DND-41 (cell line): ENCODE results near the gene SLC25A45.

ENCODE experiments used
- ATAC-seq: fragments of 200-7000 bp; cut with Tn5 transposase; 3 replicates; pipeline ENCODE4 v1.9.1; 2021; ENCODE audit warnings: low read depth; ENCODE audit not compliant: insufficient read depth
- DNase-seq: peaks from one replicate; pipeline ENCODE4 v3.0.0-alpha.2; 2020
- H2AFZ ChIP-seq: 2 replicates; pipeline ENCODE4 v1.6.0; 2012; ENCODE audit warnings: low read depth, low read length
- H3K27ac ChIP-seq: 2 replicates; pipeline ENCODE4 v1.5.1; 2012; ENCODE audit warnings: low read length, inconsistent platforms
- H3K27me3 ChIP-seq: fragments of 200-600 bp; sonication (generic); 2 replicates; pipeline ENCODE4 v1.6.0; 2012; ENCODE audit warnings: low read length, mild to moderate bottlenecking, inconsistent platforms; ENCODE audit not compliant: insufficient read depth, poor library complexity
- H3K36me3 ChIP-seq: 2 replicates; pipeline ENCODE4 v1.5.1; 2012; ENCODE audit warnings: low read length, inconsistent platforms; ENCODE audit not compliant: insufficient read depth
- H3K4me1 ChIP-seq: 2 replicates; pipeline ENCODE4 v1.5.1; 2012; ENCODE audit warnings: mild to moderate bottlenecking, low read length; ENCODE audit not compliant: insufficient read depth
- H3K4me2 ChIP-seq: 2 replicates; pipeline ENCODE4 v1.6.0; 2012; ENCODE audit warnings: mild to moderate bottlenecking, moderate library complexity, low read length, inconsistent platforms; ENCODE audit not compliant: insufficient read depth
- H3K4me3 ChIP-seq, 2 experiments: fragments of 200-600 bp in 1 of 2; shearing (Covaris generic) in 1 of 2; 2 replicates each; pipeline ENCODE4 v1.5.1; 2012 to 2016; ENCODE audit warnings: inconsistent platforms in 2 of 2, low read length in 2 of 2, mild to moderate bottlenecking in 2 of 2, low read depth in 1 of 2, moderate library complexity in 1 of 2
- H3K79me2 ChIP-seq: 2 replicates; pipeline ENCODE4 v1.6.0; 2012; ENCODE audit warnings: low read length, inconsistent platforms; ENCODE audit not compliant: insufficient read depth
- H3K9ac ChIP-seq: 2 replicates; pipeline ENCODE4 v1.6.0; 2012; ENCODE audit warnings: low read depth, mild to moderate bottlenecking, inconsistent platforms, low read length, moderate library complexity
- H3K9me3 ChIP-seq: 2 replicates; pipeline ENCODE4 v1.5.1; 2012; ENCODE audit warnings: low read length, moderate library complexity, mild to moderate bottlenecking, inconsistent platforms; ENCODE audit not compliant: insufficient read depth, severe bottlenecking
- H4K20me1 ChIP-seq: 2 replicates; pipeline ENCODE4 v1.6.0; 2012; ENCODE audit warnings: low read length; ENCODE audit not compliant: insufficient read depth
- CTCF ChIP-seq: IDR thresholded peaks from 2 replicates; pipeline ENCODE4 v1.5.1; 2012; ENCODE audit warnings: borderline replicate concordance, low read length, moderate library complexity, mild to moderate bottlenecking; ENCODE audit not compliant: poor library complexity, severe bottlenecking; ENCODE audit errors: extremely low read depth
- EZH2 ChIP-seq: IDR thresholded peaks from 3 replicates; pipeline ENCODE4 v1.6.1; 2012; ENCODE audit warnings: borderline replicate concordance, low read depth, mild to moderate bottlenecking, moderate library complexity, low read length, inconsistent platforms; ENCODE audit not compliant: severe bottlenecking

The SLC25A45 gene

GRCh38 chr11:65377036-65377435, 5.4 kb downstream of the SLC25A45 start:
- TF ChIP-seq EZH2, result no peak
- no peak for TF ChIP-seq CTCF

GRCh38 chr11:65376138-65376713, 6.2 kb downstream of the SLC25A45 start:
- TF ChIP-seq EZH2 (no peak), CTCF (no peak)
- H3K4me1 ChIP-seq, result peaks cover 10% of the 10 kb centered on the region

More at GRCh38 chr11:65377036-65377435, 5.4 kb downstream of the SLC25A45 start:
- ATAC-seq, result no peak
- no peak overlapping the region for H3K27ac ChIP-seq
- DNase-seq, result no peak
- no peaks in the 10 kb centered on the region for H3K36me3 ChIP-seq
- H3K79me2 ChIP-seq, result peaks cover 14% of the 10 kb centered on the region
- H3K9me3 ChIP-seq, result no peaks in the 10 kb centered on the region
- no peaks in the 10 kb centered on the region for H4K20me1 ChIP-seq
- H3K4me3 ChIP-seq, result no peak overlapping the region
- H3K9ac ChIP-seq, result no peak overlapping the region
- H3K4me2 ChIP-seq, result no peak overlapping the region
- H3K27me3 ChIP-seq, result no peaks in the 10 kb centered on the region
- H3K4me1 ChIP-seq, result peaks cover 17% of the 10 kb centered on the region
- H2AFZ ChIP-seq, result no peak overlapping the region

GRCh38 chr11:65375012-65375411, 7.4 kb downstream of the SLC25A45 start:
- Histone ChIP-seq H3K4me3 (no peak overlapping the region), H3K36me3 (no peaks in the 10 kb centered on the region), H2AFZ (no peak overlapping the region), H3K4me2 (no peak overlapping the region), H3K4me1 (no peaks in the 10 kb centered on the region), H4K20me1 (no peaks in the 10 kb centered on the region), H3K79me2 (peaks cover under 1% of the 10 kb centered on the region; the same call in 1 of the 2 replicates), H3K27ac (no peak overlapping the region), H3K9me3 (no peaks in the 10 kb centered on the region), H3K9ac (no peak overlapping the region), H3K27me3 (no peaks in the 10 kb centered on the region)
- TF ChIP-seq CTCF (no peak), EZH2 (no peak)
- DNase-seq, result no peak
- no peak for ATAC-seq

More at GRCh38 chr11:65376138-65376713, 6.2 kb downstream of the SLC25A45 start:
- no peak overlapping the region for H3K4me3 ChIP-seq
- H4K20me1 ChIP-seq, result no peaks in the 10 kb centered on the region
- H3K36me3 ChIP-seq, result no peaks in the 10 kb centered on the region
- no peak overlapping the region for H3K27ac ChIP-seq
- no peak overlapping the region for H3K9ac ChIP-seq
- H2AFZ ChIP-seq, result no peak overlapping the region
- H3K27me3 ChIP-seq, result no peaks in the 10 kb centered on the region
- ATAC-seq (no peak), DNase-seq (no peak)
- no peaks in the 10 kb centered on the region for H3K9me3 ChIP-seq
- H3K79me2 ChIP-seq, result peaks cover 13% of the 10 kb centered on the region
- no peak overlapping the region for H3K4me2 ChIP-seq
